Measurements from ENCODE around the gene ZNF292.
"Not testable (repeated sequence)": the region's sequence is repeated elsewhere in the genome, so short reads cannot be mapped to it uniquely, and the experiment has no call there.

The ZNF292 gene

DNA sequence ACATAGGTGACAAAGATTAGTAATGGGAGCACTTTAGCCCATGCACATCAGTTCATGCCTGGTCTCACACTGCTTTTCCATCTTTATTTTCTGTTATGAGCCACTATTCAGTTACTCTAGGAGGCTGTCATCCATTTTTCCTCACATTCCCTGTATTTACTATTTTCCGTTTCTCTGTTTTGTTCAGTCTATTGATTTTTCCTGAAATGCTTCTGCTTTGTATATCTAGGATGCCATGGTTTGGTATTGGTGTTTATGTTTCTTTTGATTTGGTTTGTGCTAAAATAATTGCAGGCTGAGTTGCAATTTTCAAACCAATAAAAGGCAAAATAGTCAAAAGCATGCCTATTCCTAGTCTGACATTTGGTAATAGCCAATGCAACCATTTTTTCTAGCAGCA lies 28.9 kb upstream of the ZNF292 start:
- TF ChIP-seq EZH2 (IDR thresholded peaks at IDR 0.05) (no peak), POLR2AphosphoS5 (IDR thresholded peaks at IDR 0.05; ENCODE audit: borderline replicate concordance, low read depth, low read length) (no peak), FOXP2 (optimal IDR thresholded peaks at IDR 0.05; ENCODE audit: control extremely low read depth, extremely low read length, insufficient read depth) (no peak)
- no peaks in the 10 kb centered on the region for H3K9me3 ChIP-seq (ENCODE audit: low read depth, low read length)
- DNase-seq (ENCODE audit: low read depth, low spot score), result no peak

DNA sequence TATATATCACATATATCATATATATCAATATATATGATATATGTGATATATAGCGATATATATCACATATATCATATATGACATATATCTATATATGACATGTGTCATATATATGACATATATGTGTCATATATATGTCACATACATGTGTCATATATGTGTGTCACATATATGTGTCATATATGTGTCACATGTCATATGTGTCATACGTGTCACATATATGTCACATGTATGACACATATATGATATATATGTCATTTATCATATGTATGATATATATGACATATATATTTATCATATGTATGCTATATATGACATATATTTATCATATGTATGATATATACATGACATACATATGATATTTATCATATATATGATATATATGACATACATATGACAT lies 27.6 kb upstream of the ZNF292 start:
- H3K36me3 ChIP-seq (ENCODE audit: insufficient read depth, low read length), result no peaks in the 10 kb centered on the region
- DNase-seq (ENCODE audit: low read depth, low spot score), result no peak
- TF ChIP-seq FOXP2 (optimal IDR thresholded peaks at IDR 0.05; ENCODE audit: control extremely low read depth, extremely low read length, insufficient read depth) (no peak), POLR2AphosphoS5 (IDR thresholded peaks at IDR 0.05; ENCODE audit: borderline replicate concordance, low read depth, low read length) (no peak), EZH2 (IDR thresholded peaks at IDR 0.05) (no peak)
- H3K9me3 ChIP-seq (ENCODE audit: low read depth, low read length), result no peaks in the 10 kb centered on the region
- H3K27ac ChIP-seq, result no peak overlapping the region
- no peak overlapping the region for H3K9ac ChIP-seq (ENCODE audit: insufficient read length)
- H3K4me3 ChIP-seq, result no peak overlapping the region

More for the DNA sequence above, 28.9 kb upstream of the ZNF292 start:
- H3K9ac ChIP-seq (ENCODE audit: insufficient read length), result no peak overlapping the region
- no peaks in the 10 kb centered on the region for H3K36me3 ChIP-seq (ENCODE audit: insufficient read depth, low read length)
- no peak overlapping the region for H3K4me3 ChIP-seq
- no peak overlapping the region for H3K27ac ChIP-seq

DNA sequence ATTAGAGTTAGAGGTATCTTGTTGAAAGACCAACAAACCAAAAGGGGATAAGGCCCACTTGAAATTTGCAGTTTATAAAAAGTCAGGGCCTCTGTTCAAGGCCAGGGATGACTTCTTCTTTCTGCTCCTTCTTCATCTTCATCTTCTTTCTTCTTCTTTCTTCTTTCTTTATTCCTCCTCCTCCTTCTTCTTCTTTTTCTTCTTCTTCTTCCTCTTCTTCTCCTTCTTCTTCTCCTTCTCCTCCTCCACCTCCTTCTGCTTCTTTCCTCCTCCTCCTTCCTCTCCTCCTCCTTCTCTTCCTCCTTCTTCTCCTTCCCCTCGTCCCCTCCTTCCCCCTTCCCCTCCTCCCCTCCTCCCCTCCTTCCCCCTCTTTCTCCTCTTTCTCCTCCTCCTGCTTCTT lies 18.4 kb upstream of the ZNF292 start:
- H3K9ac ChIP-seq (ENCODE audit: insufficient read length), result no peak overlapping the region
- TF ChIP-seq EZH2 (IDR thresholded peaks at IDR 0.05) (no peak), POLR2AphosphoS5 (IDR thresholded peaks at IDR 0.05; ENCODE audit: borderline replicate concordance, low read depth, low read length) (no peak), FOXP2 (optimal IDR thresholded peaks at IDR 0.05; ENCODE audit: control extremely low read depth, extremely low read length, insufficient read depth) (no peak)
- H3K4me3 ChIP-seq, result no peak overlapping the region
- H3K9me3 ChIP-seq (ENCODE audit: low read depth, low read length), result no peaks in the 10 kb centered on the region
- no peak overlapping the region for H3K27ac ChIP-seq
- no peak for DNase-seq (ENCODE audit: low read depth, low spot score)
- H3K36me3 ChIP-seq (ENCODE audit: insufficient read depth, low read length), result no peaks in the 10 kb centered on the region

DNA sequence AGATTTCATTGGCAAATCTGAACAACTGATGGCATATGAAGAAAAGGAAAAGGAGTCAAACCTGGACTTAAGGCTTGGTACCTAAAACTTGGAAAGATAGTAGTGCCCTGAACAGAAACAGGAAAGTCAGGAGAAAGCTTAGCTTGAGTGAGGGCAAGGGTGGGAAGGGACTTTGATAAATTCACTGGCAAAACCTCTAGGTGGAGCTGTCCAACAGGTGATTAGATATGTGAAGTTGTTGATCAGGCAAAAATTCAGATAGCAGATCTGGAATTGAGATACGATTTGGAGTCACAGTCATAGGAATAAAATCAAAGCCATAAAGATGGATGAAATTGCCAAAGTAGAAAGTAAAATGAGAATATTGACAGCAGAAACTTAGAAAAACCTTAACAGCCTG lies 16.1 kb upstream of the ZNF292 start:
- Histone ChIP-seq H3K9ac (ENCODE audit: insufficient read length) (no peak overlapping the region), H3K27ac (no peak overlapping the region), H3K9me3 (ENCODE audit: low read depth, low read length) (no peaks in the 10 kb centered on the region), H3K36me3 (ENCODE audit: insufficient read depth, low read length) (no peaks in the 10 kb centered on the region), H3K4me3 (no peak overlapping the region)
- TF ChIP-seq EZH2 (IDR thresholded peaks at IDR 0.05), result no peak
- no peak for TF ChIP-seq FOXP2 (optimal IDR thresholded peaks at IDR 0.05; ENCODE audit: control extremely low read depth, extremely low read length, insufficient read depth)
- no peak for TF ChIP-seq POLR2AphosphoS5 (IDR thresholded peaks at IDR 0.05; ENCODE audit: borderline replicate concordance, low read depth, low read length)
- DNase-seq (ENCODE audit: low read depth, low spot score), result no peak

DNA sequence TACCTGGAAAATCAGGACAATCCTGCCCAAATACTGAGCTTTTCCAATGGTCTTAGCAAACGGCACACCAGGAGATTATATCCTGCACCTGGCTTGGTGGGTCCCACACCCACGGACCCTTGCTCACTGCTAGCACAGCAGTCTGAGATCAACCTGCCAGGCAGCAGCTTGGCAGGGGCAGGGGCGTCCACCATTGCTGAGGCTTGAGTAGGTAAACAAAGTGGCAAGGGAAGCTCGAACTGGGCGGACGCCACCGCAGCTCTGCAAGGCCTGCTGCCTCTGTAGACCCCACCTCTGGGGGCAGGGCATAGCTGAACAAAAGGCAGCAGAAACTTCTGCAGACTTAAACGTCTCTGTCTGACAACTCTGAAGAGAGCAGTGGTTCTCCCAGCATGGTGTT lies 15.4 kb upstream of the ZNF292 start:
- DNase-seq (ENCODE audit: low read depth, low spot score); H3K9ac ChIP-seq (ENCODE audit: insufficient read length); H3K36me3 ChIP-seq (ENCODE audit: insufficient read depth, low read length); H3K4me3 ChIP-seq; H3K9me3 ChIP-seq (ENCODE audit: low read depth, low read length); H3K27ac ChIP-seq: not testable (repeated sequence)

DNA sequence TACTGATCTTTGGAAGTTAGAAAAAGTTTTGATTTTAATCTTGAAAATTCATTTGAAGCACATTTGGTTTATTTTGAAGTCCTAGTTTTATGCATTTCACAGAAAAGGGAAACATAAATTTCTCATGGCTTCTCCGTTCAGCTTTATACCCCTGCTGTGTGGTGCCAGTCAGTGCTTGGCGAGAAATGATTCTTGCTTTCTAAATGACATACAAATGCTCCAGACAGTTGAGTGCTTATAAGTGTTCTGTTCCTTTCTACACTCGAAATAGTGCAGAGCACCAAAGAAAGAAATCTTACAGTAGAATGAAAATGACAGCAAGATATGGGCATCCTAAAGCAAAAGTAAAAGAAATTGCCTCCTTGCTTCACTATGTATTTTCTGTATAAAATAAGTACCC lies 9.0 kb upstream of the ZNF292 start:
- Histone ChIP-seq H3K4me3 (no peak overlapping the region), H3K9ac (ENCODE audit: insufficient read length) (no peak overlapping the region)
- TF ChIP-seq EZH2 (IDR thresholded peaks at IDR 0.05) (no peak), FOXP2 (optimal IDR thresholded peaks at IDR 0.05; ENCODE audit: control extremely low read depth, extremely low read length, insufficient read depth) (no peak)

DNA sequence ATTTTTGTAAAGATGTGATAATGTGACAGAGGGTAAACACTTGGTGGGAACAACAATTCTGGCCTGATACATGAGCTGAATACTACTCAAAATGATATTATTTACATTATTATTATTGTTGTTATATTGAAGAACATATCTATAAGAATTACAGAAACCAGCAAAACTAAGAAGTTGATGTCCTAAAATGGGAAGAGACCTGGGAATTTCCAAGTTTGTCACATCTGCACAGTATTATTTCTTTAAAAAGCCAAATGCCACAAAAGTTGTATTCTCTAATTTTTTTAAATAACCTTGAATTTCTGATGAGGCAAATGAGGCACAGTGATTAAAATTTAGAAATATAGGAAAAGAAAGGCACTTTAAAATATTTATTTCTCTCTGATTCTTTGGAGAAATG lies 5.0 kb upstream of the ZNF292 start:
- Histone ChIP-seq H3K9ac (ENCODE audit: insufficient read length) (no peak overlapping the region), H3K9me3 (ENCODE audit: low read depth, low read length) (no peaks in the 10 kb centered on the region), H3K36me3 (ENCODE audit: insufficient read depth, low read length) (no peaks in the 10 kb centered on the region), H3K27ac (no peak overlapping the region), H3K4me3 (no peak overlapping the region)
- TF ChIP-seq EZH2 (IDR thresholded peaks at IDR 0.05), result no peak
- no peak for TF ChIP-seq FOXP2 (optimal IDR thresholded peaks at IDR 0.05; ENCODE audit: control extremely low read depth, extremely low read length, insufficient read depth)
- TF ChIP-seq POLR2AphosphoS5 (IDR thresholded peaks at IDR 0.05; ENCODE audit: borderline replicate concordance, low read depth, low read length), result no peak
- no peak for DNase-seq (ENCODE audit: low read depth, low spot score)

More for the DNA sequence above, 9.0 kb upstream of the ZNF292 start:
- no peaks in the 10 kb centered on the region for H3K9me3 ChIP-seq (ENCODE audit: low read depth, low read length)
- DNase-seq (ENCODE audit: low read depth, low spot score), result no peak
- no peak overlapping the region for H3K27ac ChIP-seq
- no peaks in the 10 kb centered on the region for H3K36me3 ChIP-seq (ENCODE audit: insufficient read depth, low read length)

DNA sequence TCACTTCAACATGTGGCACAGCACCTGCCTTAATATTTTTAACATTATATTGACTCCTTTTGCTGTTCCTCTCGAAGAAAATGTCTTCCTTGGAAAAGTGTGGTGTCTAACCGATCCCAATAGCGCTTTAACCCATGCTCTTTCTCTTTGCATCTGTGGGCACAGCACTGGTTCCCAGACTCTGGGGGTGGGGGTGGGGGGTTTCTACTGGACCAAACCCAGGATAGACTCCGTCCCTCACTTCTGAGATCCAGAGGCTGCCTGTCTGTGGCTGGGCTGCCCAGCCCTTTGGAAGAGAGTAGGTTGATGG lies 3.9 kb upstream of the ZNF292 start:
- peak overlapping the region; percentile 85 for H3K27ac ChIP-seq
- H3K36me3 ChIP-seq (ENCODE audit: insufficient read depth, low read length), result no peaks in the 10 kb centered on the region
- TF ChIP-seq FOXP2 (optimal IDR thresholded peaks at IDR 0.05; ENCODE audit: control extremely low read depth, extremely low read length, insufficient read depth), result no peak
- TF ChIP-seq POLR2AphosphoS5 (IDR thresholded peaks at IDR 0.05; ENCODE audit: borderline replicate concordance, low read depth, low read length), result no peak
- TF ChIP-seq EZH2 (IDR thresholded peaks at IDR 0.05), result no peak
- no peaks in the 10 kb centered on the region for H3K9me3 ChIP-seq (ENCODE audit: low read depth, low read length)
- H3K9ac ChIP-seq (ENCODE audit: insufficient read length), result peak overlapping the region; percentile 69
- DNase-seq (ENCODE audit: low read depth, low spot score), result peak; percentile 24
- peak overlapping the region; percentile 83 for H3K4me3 ChIP-seq

DNA sequence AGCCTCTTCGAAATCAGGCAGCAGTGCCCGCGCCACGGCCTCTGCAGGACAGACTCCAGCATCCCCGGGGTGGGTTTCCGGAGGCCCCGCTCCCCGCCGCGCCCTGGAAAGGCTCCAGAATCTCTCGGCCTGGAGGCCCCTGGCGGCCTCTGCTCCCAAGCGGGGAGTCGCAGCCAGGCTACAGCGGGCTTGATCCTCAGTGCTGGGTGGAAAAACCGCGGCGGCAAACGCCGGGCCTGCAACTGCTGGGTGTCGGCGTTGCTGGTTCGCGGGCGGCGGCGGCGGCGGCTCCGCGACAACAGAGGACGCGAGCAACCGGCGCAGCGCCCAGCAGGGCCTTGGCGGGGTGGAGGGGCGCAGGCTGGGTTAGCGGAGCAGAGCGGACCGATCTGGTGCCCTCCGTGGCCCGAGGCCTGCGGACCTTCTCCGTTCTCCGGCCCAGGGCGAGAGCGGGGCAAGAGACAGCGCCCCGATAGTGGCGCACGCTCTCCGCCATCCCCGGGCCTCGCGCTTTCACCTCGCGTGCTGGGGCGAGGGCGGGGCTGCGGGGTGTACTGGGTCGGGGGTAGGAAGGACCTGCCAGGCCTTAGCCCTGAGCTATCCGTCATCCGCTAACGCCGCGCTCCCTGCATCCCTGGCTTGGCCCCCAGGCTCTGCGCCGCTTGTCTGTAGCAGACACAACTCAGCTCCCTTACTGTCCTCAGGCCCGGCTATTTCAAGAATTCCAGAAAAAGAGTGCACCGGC lies 3.4 kb upstream of the ZNF292 start:
- Histone ChIP-seq H3K9me3 (ENCODE audit: low read depth, low read length) (no peaks in the 10 kb centered on the region), H3K4me3 (peak overlapping the region; percentile 83), H3K9ac (ENCODE audit: insufficient read length) (peak overlapping the region; percentile 69), H3K27ac (peak overlapping the region; percentile 85), H3K36me3 (ENCODE audit: insufficient read depth, low read length) (no peaks in the 10 kb centered on the region)
- DNase-seq (ENCODE audit: low read depth, low spot score), result peak; percentile 47
- TF ChIP-seq EZH2 (IDR thresholded peaks at IDR 0.05) (no peak), POLR2AphosphoS5 (IDR thresholded peaks at IDR 0.05; ENCODE audit: borderline replicate concordance, low read depth, low read length) (peak; percentile 66)

Measured in SK-N-MC (cell line).